Psoas muscle (tissue), 8 donors: Measurements from ENCODE around the gene SCD5. TPM values are rescaled to one million over a fixed set of nuclear protein-coding genes. Genes with fewer than 3 reads are reported as not detected.

Experiments used
- ATAC-seq, 4 donors: fragments of 200-7000 bp; cut with Tn5 transposase; one replicate each; pipeline ENCODE4 v1.9.1; 2020; ENCODE audit warnings: moderate library complexity in 3 of 4, mild to moderate bottlenecking in 2 of 4
- DNase-seq, 2 donors: peaks; one replicate each; pipeline ENCODE4 v3.0.0-alpha.2; 2020
- H3K27ac ChIP-seq: fragments of 200-600 bp; one replicate; pipeline ENCODE4 v1.8.0; 2022
- H3K27me3 ChIP-seq, 3 donors: fragments of 200-600 bp in 1 of 3; one replicate each; pipeline versions ENCODE4 v1.6.1 to v1.8.0; 2013 to 2022; ENCODE audit warnings: low read length in 2 of 3, mild to moderate bottlenecking in 2 of 3, moderate library complexity in 1 of 3; ENCODE audit not compliant: insufficient read depth in 3 of 3
- H3K36me3 ChIP-seq, 2 donors: fragments of 200-600 bp in 1 of 2; one replicate each; pipeline versions ENCODE4 v1.6.1 to v1.8.0; 2013 to 2022; ENCODE audit warnings: low read depth in 1 of 2, mild to moderate bottlenecking in 1 of 2, moderate library complexity in 1 of 2; ENCODE audit not compliant: insufficient read depth in 1 of 2
- H3K4me1 ChIP-seq: fragments of 200-600 bp; one replicate; pipeline ENCODE4 v1.8.0; 2022
- H3K4me3 ChIP-seq: fragments of 200-600 bp; one replicate; pipeline ENCODE4 v1.8.0; 2022; ENCODE audit warnings: mild to moderate bottlenecking
- H3K9me3 ChIP-seq: fragments of 200-600 bp; one replicate; pipeline ENCODE4 v1.8.0; 2022
- CTCF ChIP-seq: fragments of 200-600 bp; IDR thresholded peaks from one replicate; pipeline ENCODE4 v1.8.0; 2022; ENCODE audit warnings: antibody characterized with exemption
- WGBS, 3 donors: extraction: QIAGEN DNeasy Blood & Tissue Kit; methylation state at CpG; one replicate each; pipeline versions ENCODE4 v1.1.6 to v1.1.7; 2013; 5-methylcytosine and 5-hydroxymethylcytosine counted together
- intact Hi-C, 2 donors: fragments of 100-400 bp; cut with DNase I; formaldehyde crosslinking; loops; one replicate each; pipeline versions ENCODE4 v1.11.0 to v1.14.2; 2022
- polyA plus RNA-seq, 3 donors: library from polyadenylated mRNA; stranded (reverse); fragments of 200-250 nt; gene quantifications; one replicate each; pipeline ENCODE4 v1.2.3, GENCODE V29; 2013
- total RNA-seq, 4 donors: library from RNA; stranded (reverse); fragmentation: NEBNext Ultra II Directional in 2 of 4; extraction: Animal tissue kit (Norgen Biotek cat#: 25700) in 2 of 4; gene quantifications; one replicate each; pipeline versions ENCODE4 v1.2.1 to v1.2.4, GENCODE V29; 2021 to 2023
- donor health status: healthy with polysubstance abuse.
- donor health status: DM: no; HTN: no; CAD: no; lungs with moderate emphysema.
- donor health status: Bipolar disorder and iron deficiency.
- donor health status: healthy.
- donor health status: DM: yes; HTN: yes; CAD: no.
- donor health status: DM: no; HTN: no; CAD: no.
- donor health status: DM: no; HTN: no; CAD: no.
- donor health status: DM: yes; HTN: yes; CAD: no.

SCD5 gene
- total and polyA plus RNA-seq, 7 donors = 0.61 to 1.6 (median 0.74) TPM

- H3K9me3 ChIP-seq = no peaks in the 10 kb centered on the region
- WGBS, 3 donors = 68 to 75% (median 73%) methylated on average over 3 of the region's 3 CpGs
- H3K36me3 ChIP-seq = no peaks in the 10 kb centered on the region
- no peak for ATAC-seq
- no peak for DNase-seq
- no peaks in the 10 kb centered on the region for H3K27me3 ChIP-seq
- H3K4me1 ChIP-seq = no peaks in the 10 kb centered on the region
- no peak overlapping the region for H3K27ac ChIP-seq
- TF ChIP-seq CTCF = no peak
- H3K4me3 ChIP-seq = no peak overlapping the region
- intact Hi-C loops = no loop called here
These were observed 185.5 kb downstream of the SCD5 start for GRCh38 chr4:82613121-82613520.

GRCh38 chr4:82611982-82612381 is 186.6 kb downstream of the SCD5 start:
- Histone ChIP-seq H3K4me1 (no peaks in the 10 kb centered on the region), H3K27ac (no peak overlapping the region), H3K9me3 (no peaks in the 10 kb centered on the region), H3K4me3 (no peak overlapping the region), H3K36me3 (no peaks in the 10 kb centered on the region), H3K27me3 (no peaks in the 10 kb centered on the region)
- no peak for TF ChIP-seq CTCF
- no peak for DNase-seq
- WGBS, 3 donors = 82 to 86% (median 85%) methylated on average over 5 of the region's 5 CpGs
- intact Hi-C loops = no loop called here
- no peak for ATAC-seq

- no peaks in the 10 kb centered on the region for H3K4me1 ChIP-seq
- intact Hi-C loops = no loop called here
- no peak overlapping the region for H3K27ac ChIP-seq
- H3K4me3 ChIP-seq = no peak overlapping the region
- H3K9me3 ChIP-seq = no peaks in the 10 kb centered on the region
- no peak for DNase-seq
- no peaks in the 10 kb centered on the region for H3K36me3 ChIP-seq
- no peak for TF ChIP-seq CTCF
- no peak for ATAC-seq
- 79 to 84% (median 80%) methylated on average over 4 of the region's 4 CpGs for WGBS, 3 donors
- H3K27me3 ChIP-seq = no peaks in the 10 kb centered on the region
These were observed 187.1 kb downstream of the SCD5 start for GRCh38 chr4:82611527-82611926.

GRCh38 chr4:82610041-82610440 is 188.6 kb downstream of the SCD5 start:
- Histone ChIP-seq H3K27me3 (no peaks in the 10 kb centered on the region), H3K36me3 (no peaks in the 10 kb centered on the region), H3K4me3 (no peak overlapping the region), H3K9me3 (no peaks in the 10 kb centered on the region), H3K4me1 (no peaks in the 10 kb centered on the region), H3K27ac (no peak overlapping the region)
- no peak for DNase-seq
- WGBS, 3 donors = 59 to 69% (median 69%) methylated on average over 2 of the region's 2 CpGs
- TF ChIP-seq CTCF = no peak
- no peak for ATAC-seq
- intact Hi-C loops = no loop called here

GRCh38 chr4:82606622-82607021 is 192.0 kb downstream of the SCD5 start:
- no peaks in the 10 kb centered on the region for H3K9me3 ChIP-seq
- no peak for TF ChIP-seq CTCF
- no peak for ATAC-seq
- no peaks in the 10 kb centered on the region for H3K27me3 ChIP-seq
- no peaks in the 10 kb centered on the region for H3K36me3 ChIP-seq
- H3K4me1 ChIP-seq = no peaks in the 10 kb centered on the region
- H3K27ac ChIP-seq = no peak overlapping the region
- H3K4me3 ChIP-seq = no peak overlapping the region
- WGBS, 3 donors = 93 to 94% (median 94%) methylated on average over 7 of the region's 7 CpGs
- no peak for DNase-seq
- intact Hi-C loops = no loop called here
